Neural progenitor cell (in vitro differentiated cells): Measurements from ENCODE around the gene EXOSC1. TPM values are rescaled to one million over a fixed set of nuclear protein-coding genes. Genes with fewer than 3 reads are reported as not detected.
A peak's percentile ranks its signal among the peaks of the same experiment; 100 is the strongest.

Experiments used
- DNase-seq: peaks from one replicate; pipeline ENCODE4 v3.0.0-alpha.2; 2016; ENCODE audit warnings: low spot score
- H2AFZ ChIP-seq: fragments of 200-600 bp; sonication (generic); replicated peaks from 2 replicates; pipeline ENCODE4 v1.6.1; 2016; ENCODE audit warnings: antibody characterized with exemption
- H3F3A ChIP-seq: fragments of 200-600 bp; sonication (generic); 2 replicates; pipeline ENCODE4 v1.6.1; 2016; ENCODE audit warnings: antibody characterized with exemption, low read depth
- H3K27ac ChIP-seq: fragments of 200-600 bp; sonication (generic); 2 replicates; pipeline ENCODE4 v1.5.1; 2016; ENCODE audit warnings: mild to moderate bottlenecking
- H3K27me3 ChIP-seq: fragments of 200-600 bp; sonication (generic); 2 replicates; pipeline ENCODE4 v1.6.1; 2016; ENCODE audit warnings: mild to moderate bottlenecking, moderate library complexity
- H3K36me3 ChIP-seq: fragments of 200-600 bp; sonication (generic); 2 replicates; pipeline ENCODE4 v1.5.1; 2016
- H3K4me1 ChIP-seq: fragments of 200-600 bp; sonication (generic); 2 replicates; pipeline ENCODE4 v1.6.1; 2016; ENCODE audit warnings: mixed run types
- H3K4me2 ChIP-seq: fragments of 200-600 bp; sonication (generic); 2 replicates; pipeline ENCODE4 v1.6.1; 2016
- H3K4me3 ChIP-seq: fragments of 200-600 bp; sonication (generic); 2 replicates; pipeline ENCODE4 v1.5.1; 2016
- H3K79me2 ChIP-seq: fragments of 200-600 bp; sonication (generic); 2 replicates; pipeline ENCODE4 v1.6.1; 2016; ENCODE audit warnings: low read depth
- H3K9ac ChIP-seq: fragments of 200-600 bp; sonication (generic); 2 replicates; pipeline ENCODE4 v1.6.1; 2016
- H3K9me3 ChIP-seq: fragments of 200-600 bp; sonication (generic); 2 replicates; pipeline ENCODE4 v1.5.1; 2016; ENCODE audit warnings: low read depth
- H4K20me1 ChIP-seq: fragments of 200-600 bp; sonication (generic); 2 replicates; pipeline ENCODE4 v1.6.1; 2016; ENCODE audit warnings: low read depth
- H3K27ac Mint-ChIP-seq: 3 replicates; pipeline ENCODE4 v1.8.0; 2021; ENCODE audit warnings: mixed read lengths
- H3K27me3 Mint-ChIP-seq: 2 replicates; pipeline ENCODE4 v1.8.0; 2022; ENCODE audit warnings: low read depth, mild to moderate bottlenecking, inconsistent platforms, moderate library complexity, mixed read lengths; ENCODE audit not compliant: insufficient read depth
- H3K36me3 Mint-ChIP-seq: 3 replicates; pipeline ENCODE4 v1.8.0; 2021; ENCODE audit warnings: mixed read lengths
- H3K4me1 Mint-ChIP-seq: 3 replicates; pipeline ENCODE4 v1.8.0; 2021; ENCODE audit warnings: mixed read lengths
- H3K4me3 Mint-ChIP-seq: 3 replicates; pipeline ENCODE4 v1.8.0; 2021; ENCODE audit warnings: mild to moderate bottlenecking, moderate library complexity, mixed read lengths
- H3K9me3 Mint-ChIP-seq: 3 replicates; pipeline ENCODE4 v1.8.0; 2020; ENCODE audit warnings: mixed read lengths
- EZH2 ChIP-seq: fragments of 200-600 bp; sonication (generic); IDR thresholded peaks from 2 replicates; pipeline ENCODE4 v1.6.1; 2017; ENCODE audit warnings: antibody characterized with exemption, mild to moderate bottlenecking, moderate library complexity
- EZH2phosphoT487 ChIP-seq: fragments of 200-600 bp; sonication (generic); IDR thresholded peaks from 2 replicates; pipeline ENCODE4 v1.6.1; 2017; ENCODE audit warnings: antibody characterized with exemption
- total RNA-seq: library from RNA; depleted of rRNA; stranded (reverse); fragments of >200 nt; gene quantifications from 2 replicates; pipeline ENCODE4 v1.2.3, GENCODE V29; 2015; ENCODE audit warnings: low replicate concordance
- TF ChIP-seq, protein P1 (sequence below): fragments of 200-600 bp; sonication (generic); IDR thresholded peaks from 2 replicates; pipeline ENCODE4 v1.5.1; 2017; ENCODE audit warnings: antibody characterized with exemption, mild to moderate bottlenecking

EXOSC1 gene
- total RNA-seq, 1 donor from 2014 or later, result 72.6 TPM

DNA sequence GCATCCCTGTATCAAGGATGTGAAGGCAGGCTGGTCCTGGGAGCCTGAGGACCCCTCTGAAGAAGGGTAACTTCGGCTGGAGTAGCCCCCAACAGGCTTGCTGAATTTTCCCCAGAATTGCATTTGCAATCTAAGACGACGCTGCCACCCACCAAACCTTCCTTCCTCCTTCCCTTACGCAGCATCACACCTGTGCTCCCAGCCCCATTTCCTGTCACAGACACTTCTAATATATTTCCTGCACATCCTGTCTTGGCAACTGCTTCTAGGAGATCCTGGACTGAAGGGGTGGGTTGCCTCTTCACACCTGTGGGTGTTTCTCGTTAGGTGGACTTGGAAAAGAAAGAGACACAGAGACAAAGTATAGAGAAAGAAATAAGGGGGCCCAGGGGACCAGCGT is 29.2 kb downstream of the EXOSC1 start:
- Histone ChIP-seq H3K9me3 (no peaks in the 10 kb centered on the region), H3F3A (peaks cover 44% of the 10 kb centered on the region), H3K4me2 (no peak overlapping the region), H3K4me1 (peaks cover 14% of the 10 kb centered on the region), H3K9ac (no peak overlapping the region), H3K79me2 (no peaks in the 10 kb centered on the region), H4K20me1 (no peaks in the 10 kb centered on the region), H3K27ac (no peak overlapping the region), H3K27me3 (no peaks in the 10 kb centered on the region), H3K36me3 (no peaks in the 10 kb centered on the region), H3K4me3 (no peak overlapping the region), H2AFZ (no peak overlapping the region)
- Mint-ChIP-seq H3K27me3 (no peaks in the 10 kb centered on the region), H3K36me3 (no peaks in the 10 kb centered on the region), H3K9me3 (no peaks in the 10 kb centered on the region), H3K4me1 (peaks cover 43% of the 10 kb centered on the region), H3K27ac (peak overlapping the region; percentile 24), H3K4me3 (no peak overlapping the region)
- no peak for DNase-seq
- TF ChIP-seq, protein P1, sequence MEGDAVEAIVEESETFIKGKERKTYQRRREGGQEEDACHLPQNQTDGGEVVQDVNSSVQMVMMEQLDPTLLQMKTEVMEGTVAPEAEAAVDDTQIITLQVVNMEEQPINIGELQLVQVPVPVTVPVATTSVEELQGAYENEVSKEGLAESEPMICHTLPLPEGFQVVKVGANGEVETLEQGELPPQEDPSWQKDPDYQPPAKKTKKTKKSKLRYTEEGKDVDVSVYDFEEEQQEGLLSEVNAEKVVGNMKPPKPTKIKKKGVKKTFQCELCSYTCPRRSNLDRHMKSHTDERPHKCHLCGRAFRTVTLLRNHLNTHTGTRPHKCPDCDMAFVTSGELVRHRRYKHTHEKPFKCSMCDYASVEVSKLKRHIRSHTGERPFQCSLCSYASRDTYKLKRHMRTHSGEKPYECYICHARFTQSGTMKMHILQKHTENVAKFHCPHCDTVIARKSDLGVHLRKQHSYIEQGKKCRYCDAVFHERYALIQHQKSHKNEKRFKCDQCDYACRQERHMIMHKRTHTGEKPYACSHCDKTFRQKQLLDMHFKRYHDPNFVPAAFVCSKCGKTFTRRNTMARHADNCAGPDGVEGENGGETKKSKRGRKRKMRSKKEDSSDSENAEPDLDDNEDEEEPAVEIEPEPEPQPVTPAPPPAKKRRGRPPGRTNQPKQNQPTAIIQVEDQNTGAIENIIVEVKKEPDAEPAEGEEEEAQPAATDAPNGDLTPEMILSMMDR, result no peak
- TF ChIP-seq EZH2, result no peak
- TF ChIP-seq EZH2phosphoT487, result no peak

DNA sequence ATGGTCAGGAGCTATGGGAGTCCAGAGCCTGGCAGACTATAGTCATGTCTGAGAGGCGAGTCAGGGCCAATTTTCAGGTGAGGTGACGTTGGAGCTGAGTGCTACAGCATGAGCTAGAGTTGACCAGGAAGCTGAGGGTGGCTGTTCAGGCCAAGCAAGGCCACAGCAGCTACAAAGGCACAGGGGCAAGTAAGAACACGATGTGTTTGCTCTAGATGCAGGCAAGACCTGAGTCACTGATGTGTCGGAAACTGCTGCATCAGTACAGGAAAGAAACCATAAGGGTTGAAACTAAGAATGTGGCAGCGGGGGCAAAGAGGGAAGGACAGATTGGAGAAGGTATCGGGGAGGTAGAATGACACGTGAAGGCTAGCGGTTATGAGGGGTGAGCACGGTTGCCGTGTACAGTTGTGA is 32.9 kb downstream of the EXOSC1 start:
- peaks cover 8% of the 10 kb centered on the region for H3K4me1 ChIP-seq
- H3K9me3 Mint-ChIP-seq, result no peaks in the 10 kb centered on the region
- H3K36me3 Mint-ChIP-seq, result no peaks in the 10 kb centered on the region
- TF ChIP-seq, protein P1, result no peak
- no peak for TF ChIP-seq EZH2phosphoT487
- no peak for TF ChIP-seq EZH2
- H3K36me3 ChIP-seq, result no peaks in the 10 kb centered on the region
- no peak overlapping the region for H3K27ac ChIP-seq
- H3K27me3 Mint-ChIP-seq, result peaks cover 2% of the 10 kb centered on the region
- H3K4me3 Mint-ChIP-seq, result no peak overlapping the region
- H3K4me2 ChIP-seq, result no peak overlapping the region
- DNase-seq, result no peak
- H3K79me2 ChIP-seq, result no peaks in the 10 kb centered on the region
- peaks cover 19% of the 10 kb centered on the region for H3F3A ChIP-seq
- no peaks in the 10 kb centered on the region for H3K9me3 ChIP-seq
- H2AFZ ChIP-seq, result no peak overlapping the region
- H3K27me3 ChIP-seq, result no peaks in the 10 kb centered on the region
- H3K4me1 Mint-ChIP-seq, result peaks cover 32% of the 10 kb centered on the region
- no peak overlapping the region for H3K4me3 ChIP-seq
- H3K27ac Mint-ChIP-seq, result peak overlapping the region; percentile 6
- H4K20me1 ChIP-seq, result no peaks in the 10 kb centered on the region
- H3K9ac ChIP-seq, result no peak overlapping the region

DNA sequence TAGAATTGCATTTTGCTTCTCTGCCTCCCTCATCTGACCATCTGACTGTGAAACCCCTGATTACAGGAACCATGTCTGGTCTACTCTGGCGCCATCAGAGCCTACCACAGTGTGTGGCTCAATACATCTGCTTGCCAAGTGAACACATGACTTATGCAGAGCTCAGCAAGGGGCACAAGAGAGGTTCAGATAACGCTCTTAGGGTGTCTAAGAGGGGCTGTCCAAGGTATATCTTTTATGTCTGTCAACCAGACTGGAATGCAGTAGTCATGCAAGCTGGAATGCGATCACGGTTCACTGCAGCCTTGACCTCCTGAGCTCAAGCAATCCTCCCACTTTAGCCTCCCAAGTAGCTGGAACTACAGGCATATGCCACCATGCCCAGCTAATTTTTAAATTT is 34.4 kb downstream of the EXOSC1 start:
- no peak overlapping the region for H3K4me3 Mint-ChIP-seq
- Histone ChIP-seq H3K9me3 (no peaks in the 10 kb centered on the region), H3K27me3 (no peaks in the 10 kb centered on the region), H3K9ac (no peak overlapping the region), H3K79me2 (no peaks in the 10 kb centered on the region), H2AFZ (no peak overlapping the region), H3F3A (peaks cover 16% of the 10 kb centered on the region), H3K4me3 (no peak overlapping the region), H3K36me3 (no peaks in the 10 kb centered on the region), H3K27ac (no peak overlapping the region), H4K20me1 (no peaks in the 10 kb centered on the region), H3K4me1 (no peaks in the 10 kb centered on the region), H3K4me2 (no peak overlapping the region)
- no peaks in the 10 kb centered on the region for H3K9me3 Mint-ChIP-seq
- H3K27ac Mint-ChIP-seq, result no peak overlapping the region
- H3K27me3 Mint-ChIP-seq, result peaks cover 2% of the 10 kb centered on the region
- no peaks in the 10 kb centered on the region for H3K36me3 Mint-ChIP-seq
- peaks cover 28% of the 10 kb centered on the region for H3K4me1 Mint-ChIP-seq
- no peak for DNase-seq
- no peak for TF ChIP-seq EZH2phosphoT487
- TF ChIP-seq EZH2, result no peak
- TF ChIP-seq, protein P1, result no peak
